ENCODE measurements around the gene KIAA1671.

DNA sequence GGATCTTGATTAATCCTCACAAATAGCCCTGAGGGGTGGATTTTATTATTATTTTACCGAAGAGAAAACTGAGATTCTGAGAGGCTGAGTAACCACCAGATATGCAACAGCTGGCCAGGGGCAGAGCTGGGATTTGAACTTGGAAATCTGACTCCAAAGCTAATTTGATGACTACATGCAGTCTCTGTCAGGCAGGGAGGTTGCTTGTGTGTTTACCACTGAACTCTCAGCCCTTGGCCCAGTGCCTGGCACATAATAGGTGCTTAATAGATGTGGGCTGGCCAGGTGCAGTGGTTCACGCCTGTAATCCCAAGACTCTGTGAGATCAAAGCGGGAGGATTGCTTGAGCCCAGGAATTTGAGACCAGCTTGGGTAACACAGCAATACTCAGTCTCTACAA, 125.4 kb downstream of the KIAA1671 start:
- TF ChIP-seq, protein P1, sequence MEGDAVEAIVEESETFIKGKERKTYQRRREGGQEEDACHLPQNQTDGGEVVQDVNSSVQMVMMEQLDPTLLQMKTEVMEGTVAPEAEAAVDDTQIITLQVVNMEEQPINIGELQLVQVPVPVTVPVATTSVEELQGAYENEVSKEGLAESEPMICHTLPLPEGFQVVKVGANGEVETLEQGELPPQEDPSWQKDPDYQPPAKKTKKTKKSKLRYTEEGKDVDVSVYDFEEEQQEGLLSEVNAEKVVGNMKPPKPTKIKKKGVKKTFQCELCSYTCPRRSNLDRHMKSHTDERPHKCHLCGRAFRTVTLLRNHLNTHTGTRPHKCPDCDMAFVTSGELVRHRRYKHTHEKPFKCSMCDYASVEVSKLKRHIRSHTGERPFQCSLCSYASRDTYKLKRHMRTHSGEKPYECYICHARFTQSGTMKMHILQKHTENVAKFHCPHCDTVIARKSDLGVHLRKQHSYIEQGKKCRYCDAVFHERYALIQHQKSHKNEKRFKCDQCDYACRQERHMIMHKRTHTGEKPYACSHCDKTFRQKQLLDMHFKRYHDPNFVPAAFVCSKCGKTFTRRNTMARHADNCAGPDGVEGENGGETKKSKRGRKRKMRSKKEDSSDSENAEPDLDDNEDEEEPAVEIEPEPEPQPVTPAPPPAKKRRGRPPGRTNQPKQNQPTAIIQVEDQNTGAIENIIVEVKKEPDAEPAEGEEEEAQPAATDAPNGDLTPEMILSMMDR (optimal IDR thresholded peaks at IDR 0.05 in 1 of 3, IDR thresholded peaks at IDR 0.05 in 1 of 3, conservative IDR thresholded peaks at IDR 0.05 in 1 of 3; ENCODE audit: extremely low read depth in 1 of 3, insufficient read depth in 2 of 3, low read length in 3 of 3) = no peak
- TF ChIP-seq EZH2 (IDR thresholded peaks at IDR 0.05; ENCODE audit: low read length) = no peak

Data from keratinocyte (primary cell).